ENCODE measurements around the gene GALNT4. TPM values are rescaled to one million over a fixed set of nuclear protein-coding genes. Genes with fewer than 3 reads are reported as not detected.

GALNT4 gene
- total RNA-seq, 1 donor from 2014 or later: 2.8 TPM

- TF ChIP-seq CTCF (IDR thresholded peaks at IDR 0.05) (no peak), EZH2phosphoT487 (IDR thresholded peaks at IDR 0.05) (no peak), EZH2 (IDR thresholded peaks at IDR 0.05) (no peak)
- no peaks in the 10 kb centered on the region for H4K20me1 ChIP-seq (ENCODE audit: low read depth)
- no peak overlapping the region for H3K27ac Mint-ChIP-seq
- peaks cover 4% of the 10 kb centered on the region for H3K36me3 Mint-ChIP-seq
- no peaks in the 10 kb centered on the region for H3K27me3 ChIP-seq
- DNase-seq (ENCODE audit: low spot score): no peak
- H3K4me3 ChIP-seq: no peak overlapping the region
- no peak overlapping the region for H2AFZ ChIP-seq (replicated peaks)
- no peaks in the 10 kb centered on the region for H3K36me3 ChIP-seq
- no peak overlapping the region for H3K9ac ChIP-seq
- H3K4me1 Mint-ChIP-seq: peaks cover 4% of the 10 kb centered on the region
- H3K79me2 ChIP-seq (ENCODE audit: low read depth): no peaks in the 10 kb centered on the region
- no peaks in the 10 kb centered on the region for H3K9me3 ChIP-seq (ENCODE audit: low read depth)
- no peak overlapping the region for H3K4me2 ChIP-seq
- no peaks in the 10 kb centered on the region for H3K4me1 ChIP-seq
- no peak overlapping the region for H3K4me3 Mint-ChIP-seq
- peaks cover 7% of the 10 kb centered on the region for H3K9me3 Mint-ChIP-seq
- no peaks in the 10 kb centered on the region for H3F3A ChIP-seq (ENCODE audit: low read depth)
- H3K27me3 Mint-ChIP-seq (ENCODE audit: insufficient read depth, low read depth): no peaks in the 10 kb centered on the region
- no peak overlapping the region for H3K27ac ChIP-seq
Observed at GRCh38 chr12:89551747-89552146, 27.2 kb upstream of the GALNT4 start.

GRCh38 chr12:89547101-89547500 is 22.5 kb upstream of the GALNT4 start:
- Mint-ChIP-seq H3K27me3 (ENCODE audit: insufficient read depth, low read depth) (peaks cover 4% of the 10 kb centered on the region), H3K36me3 (no peaks in the 10 kb centered on the region), H3K27ac (no peak overlapping the region), H3K9me3 (peaks cover 2% of the 10 kb centered on the region), H3K4me1 (peaks cover 43% of the 10 kb centered on the region), H3K4me3 (no peak overlapping the region)
- Histone ChIP-seq H3F3A (ENCODE audit: low read depth) (peaks cover 27% of the 10 kb centered on the region), H3K27me3 (no peaks in the 10 kb centered on the region), H3K9ac (no peak overlapping the region), H3K9me3 (ENCODE audit: low read depth) (no peaks in the 10 kb centered on the region), H4K20me1 (ENCODE audit: low read depth) (no peaks in the 10 kb centered on the region), H3K4me3 (no peak overlapping the region), H3K79me2 (ENCODE audit: low read depth) (no peaks in the 10 kb centered on the region), H3K4me2 (no peak overlapping the region), H3K4me1 (peaks cover 24% of the 10 kb centered on the region), H3K36me3 (no peaks in the 10 kb centered on the region), H2AFZ (replicated peaks) (no peak overlapping the region), H3K27ac (no peak overlapping the region)
- TF ChIP-seq EZH2 (IDR thresholded peaks at IDR 0.05): no peak
- no peak for TF ChIP-seq CTCF (IDR thresholded peaks at IDR 0.05)
- no peak for TF ChIP-seq EZH2phosphoT487 (IDR thresholded peaks at IDR 0.05)
- DNase-seq (ENCODE audit: low spot score): no peak

GRCh38 chr12:89546151-89546550 is 21.6 kb upstream of the GALNT4 start:
- TF ChIP-seq EZH2phosphoT487 (IDR thresholded peaks at IDR 0.05): no peak
- TF ChIP-seq CTCF (IDR thresholded peaks at IDR 0.05): no peak
- TF ChIP-seq EZH2 (IDR thresholded peaks at IDR 0.05): no peak
- H3K27me3 Mint-ChIP-seq (ENCODE audit: insufficient read depth, low read depth): peaks cover 4% of the 10 kb centered on the region
- H3K36me3 ChIP-seq: no peaks in the 10 kb centered on the region

More at GRCh38 chr12:89546151-89546550, 21.6 kb upstream of the GALNT4 start:
- Histone ChIP-seq H3K4me1 (peaks cover 31% of the 10 kb centered on the region), H2AFZ (replicated peaks) (no peak overlapping the region), H4K20me1 (ENCODE audit: low read depth) (no peaks in the 10 kb centered on the region), H3F3A (ENCODE audit: low read depth) (peaks cover 31% of the 10 kb centered on the region), H3K27ac (no peak overlapping the region), H3K27me3 (no peaks in the 10 kb centered on the region), H3K4me2 (no peak overlapping the region), H3K79me2 (ENCODE audit: low read depth) (no peaks in the 10 kb centered on the region), H3K4me3 (no peak overlapping the region), H3K9ac (no peak overlapping the region), H3K9me3 (ENCODE audit: low read depth) (no peaks in the 10 kb centered on the region)
- no peak overlapping the region for H3K4me3 Mint-ChIP-seq
- no peaks in the 10 kb centered on the region for H3K9me3 Mint-ChIP-seq
- no peaks in the 10 kb centered on the region for H3K36me3 Mint-ChIP-seq
- no peak for DNase-seq (ENCODE audit: low spot score)
- no peak overlapping the region for H3K27ac Mint-ChIP-seq
- H3K4me1 Mint-ChIP-seq: peaks cover 47% of the 10 kb centered on the region
